Measurements from ENCODE around the gene SRGAP2B.
"Not testable (repeated sequence)": the region's sequence is repeated elsewhere in the genome, so short reads cannot be mapped to it uniquely, and the experiment has no call there.

The SRGAP2B gene

GRCh38 chr1:144946525-144947480 lies 148.3 kb downstream of the SRGAP2B start:
- not testable (repeated sequence) for DNase-seq

- DNase-seq = not testable (repeated sequence)
Observed at GRCh38 chr1:144941710-144942109, 153.4 kb downstream of the SRGAP2B start.

- not testable (repeated sequence) for DNase-seq
Observed at GRCh38 chr1:144940054-144940453, 155.1 kb downstream of the SRGAP2B start.

GRCh38 chr1:144938627-144939026 lies 156.5 kb downstream of the SRGAP2B start:
- DNase-seq = not testable (repeated sequence)

GRCh38 chr1:144936186-144936732 lies 158.9 kb downstream of the SRGAP2B start:
- DNase-seq = not testable (repeated sequence)

- not testable (repeated sequence) for DNase-seq
Observed at GRCh38 chr1:144935310-144935709, 159.8 kb downstream of the SRGAP2B start.

- DNase-seq = not testable (repeated sequence)
Observed at GRCh38 chr1:144933014-144933413, 162.1 kb downstream of the SRGAP2B start.

GRCh38 chr1:144932153-144932552 lies 163.0 kb downstream of the SRGAP2B start:
- not testable (repeated sequence) for DNase-seq

GRCh38 chr1:144931553-144931952 lies 163.6 kb downstream of the SRGAP2B start:
- DNase-seq = not testable (repeated sequence)

GRCh38 chr1:144930085-144930777 lies 164.9 kb downstream of the SRGAP2B start:
- not testable (repeated sequence) for DNase-seq

- peak in 1 of 2 donors; percentile 1 for DNase-seq
Observed at GRCh38 chr1:144927292-144927691, 167.8 kb downstream of the SRGAP2B start.

- DNase-seq = not testable (repeated sequence)
Observed at GRCh38 chr1:144923640-144924039, 171.5 kb downstream of the SRGAP2B start.

- DNase-seq = not testable (repeated sequence)
Observed at GRCh38 chr1:144922785-144923184, 172.3 kb downstream of the SRGAP2B start.

GRCh38 chr1:144919106-144919505 lies 176.0 kb downstream of the SRGAP2B start:
- DNase-seq = not testable (repeated sequence)

GRCh38 chr1:144918027-144918603 lies 177.0 kb downstream of the SRGAP2B start:
- not testable (repeated sequence) for DNase-seq

- not testable (repeated sequence) for DNase-seq
Observed at GRCh38 chr1:144917154-144918026, 177.7 kb downstream of the SRGAP2B start.

GRCh38 chr1:144913977-144914734 lies 181.0 kb downstream of the SRGAP2B start:
- not testable (repeated sequence) for DNase-seq

GRCh38 chr1:144913458-144913857 lies 181.7 kb downstream of the SRGAP2B start:
- DNase-seq = not testable (repeated sequence)

- not testable (repeated sequence) for DNase-seq
Observed at GRCh38 chr1:144910729-144911128, 184.4 kb downstream of the SRGAP2B start.

GRCh38 chr1:144900841-144901240 lies 194.3 kb downstream of the SRGAP2B start:
- DNase-seq = not testable (repeated sequence)

Data from inflammatory macrophage (primary cell).